Uterus (tissue), 4 donors: Measurements from ENCODE around the gene LSR. TPM values are rescaled to one million over a fixed set of nuclear protein-coding genes. Genes with fewer than 3 reads are reported as not detected.

Source experiments
- DNase-seq, 2 donors: peaks; one replicate each; pipeline ENCODE4 v3.0.0-alpha.2; 2019 to 2020
- H3K27ac ChIP-seq, 2 donors: fragments of 200-600 bp; sonication (generic); 1 replicate in 1 of 2; 2 replicates in 1 of 2; pipeline ENCODE4 v1.5.1; 2016 to 2018
- H3K27me3 ChIP-seq, 2 donors: fragments of 200-600 bp; sonication (generic); one replicate each; pipeline ENCODE4 v1.5.1; 2018 to 2019; ENCODE audit warnings: control low read depth in 1 of 2
- H3K36me3 ChIP-seq, 2 donors: fragments of 200-600 bp; sonication (generic); one replicate each; pipeline ENCODE4 v1.5.1; 2019; ENCODE audit warnings: control low read depth in 1 of 2
- H3K4me1 ChIP-seq, 2 donors: fragments of 200-600 bp; sonication (generic); one replicate each; pipeline ENCODE4 v1.5.1; 2018 to 2019; ENCODE audit warnings: control low read depth in 1 of 2
- H3K4me3 ChIP-seq, 2 donors: fragments of 200-600 bp; sonication (generic); 1 replicate in 1 of 2; 2 replicates in 1 of 2; pipeline ENCODE4 v1.5.1; 2018 to 2019; ENCODE audit warnings: mild to moderate bottlenecking in 1 of 2
- H3K9me3 ChIP-seq, 2 donors: fragments of 200-600 bp; sonication (generic); one replicate each; pipeline ENCODE4 v1.5.1; 2019; ENCODE audit warnings: control low read depth in 1 of 2
- CTCF ChIP-seq, 4 experiments: fragments of 200-600 bp in 2 of 4; fragments of 450-650 bp in 2 of 4; sonication (generic) in 2 of 4; IDR thresholded peaks; one replicate each; pipeline ENCODE4 v1.5.1; 2016 to 2019; ENCODE audit warnings: antibody characterized with exemption in 4 of 4, mild to moderate bottlenecking in 2 of 4, moderate library complexity in 1 of 4
- POLR2A ChIP-seq, 2 donors: fragments of 450-650 bp; IDR thresholded peaks; one replicate each; pipeline ENCODE4 v1.6.1; 2016; ENCODE audit warnings: antibody characterized with exemption in 2 of 2, mild to moderate bottlenecking in 1 of 2, moderate library complexity in 1 of 2
- intact Hi-C: fragments of 100-400 bp; cut with DNase I; formaldehyde crosslinking; loops from one replicate; pipeline ENCODE4 v1.15.1; 2023; ENCODE audit warnings: low total_unique reads
- total RNA-seq, 4 donors: library from RNA; depleted of rRNA in 3 of 4; stranded (reverse); fragments of >200 nt in 3 of 4; gene quantifications; one replicate each; pipeline versions ENCODE4 v1.1.0 to v1.2.4, GENCODE V29; 2014 to 2023
- donor health status: DM: yes; HTN: yes; CAD: no.

LSR gene
- total RNA-seq, 4 donors from 2014 or later = 7.3 to 37.8 (median 20.2) TPM

DNA sequence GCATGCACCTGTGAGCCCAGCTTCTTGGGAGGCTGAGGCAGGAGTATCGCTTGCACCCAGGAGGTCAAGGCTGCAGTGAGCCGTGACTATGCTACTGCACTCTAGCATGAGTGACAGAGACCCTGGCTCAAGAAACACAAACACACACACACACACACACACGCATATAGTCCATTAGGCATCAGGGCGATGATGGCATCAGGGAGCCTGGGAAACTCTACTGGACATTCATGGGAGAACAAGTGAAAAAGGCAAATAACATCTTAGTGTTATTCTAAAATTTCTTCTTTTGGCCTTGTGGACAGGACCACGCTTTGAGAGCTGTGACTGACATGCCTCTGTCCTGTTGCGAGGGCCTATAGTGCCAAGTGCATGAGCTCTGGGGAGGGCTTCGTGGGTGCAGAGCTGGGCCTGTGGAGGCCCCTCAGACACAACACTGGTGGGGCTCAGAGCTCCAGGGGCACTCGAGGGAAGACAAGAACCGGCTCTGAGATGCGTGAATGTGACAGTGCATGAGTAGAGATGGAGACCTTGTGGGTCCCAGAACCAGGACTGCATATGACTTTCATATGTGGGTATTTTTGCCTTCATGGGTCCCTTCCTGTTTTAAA, 12.0 kb downstream of the LSR start:
- H3K4me1 ChIP-seq = no peaks in the 10 kb centered on the region
- intact Hi-C loops = no loop called here
- no peaks in the 10 kb centered on the region for H3K27me3 ChIP-seq
- TF ChIP-seq POLR2A (IDR thresholded peaks at IDR 0.05) (no peak), CTCF (IDR thresholded peaks at IDR 0.05) (no peak)
- H3K4me3 ChIP-seq = no peak overlapping the region
- no peak for DNase-seq
- H3K36me3 ChIP-seq = no peaks in the 10 kb centered on the region
- H3K9me3 ChIP-seq = no peaks in the 10 kb centered on the region
- no peak overlapping the region for H3K27ac ChIP-seq

- intact Hi-C loops = no loop called here
- Histone ChIP-seq H3K4me3 (no peak overlapping the region), H3K27me3 (no peaks in the 10 kb centered on the region), H3K36me3 (no peaks in the 10 kb centered on the region), H3K9me3 (no peaks in the 10 kb centered on the region), H3K4me1 (no peaks in the 10 kb centered on the region), H3K27ac (no peak overlapping the region)
- DNase-seq = no peak
- no peak for TF ChIP-seq CTCF (IDR thresholded peaks at IDR 0.05)
- TF ChIP-seq POLR2A (IDR thresholded peaks at IDR 0.05) = no peak
These were observed 12.7 kb downstream of the LSR start for GRCh38 chr19:35261356-35262100.

DNA sequence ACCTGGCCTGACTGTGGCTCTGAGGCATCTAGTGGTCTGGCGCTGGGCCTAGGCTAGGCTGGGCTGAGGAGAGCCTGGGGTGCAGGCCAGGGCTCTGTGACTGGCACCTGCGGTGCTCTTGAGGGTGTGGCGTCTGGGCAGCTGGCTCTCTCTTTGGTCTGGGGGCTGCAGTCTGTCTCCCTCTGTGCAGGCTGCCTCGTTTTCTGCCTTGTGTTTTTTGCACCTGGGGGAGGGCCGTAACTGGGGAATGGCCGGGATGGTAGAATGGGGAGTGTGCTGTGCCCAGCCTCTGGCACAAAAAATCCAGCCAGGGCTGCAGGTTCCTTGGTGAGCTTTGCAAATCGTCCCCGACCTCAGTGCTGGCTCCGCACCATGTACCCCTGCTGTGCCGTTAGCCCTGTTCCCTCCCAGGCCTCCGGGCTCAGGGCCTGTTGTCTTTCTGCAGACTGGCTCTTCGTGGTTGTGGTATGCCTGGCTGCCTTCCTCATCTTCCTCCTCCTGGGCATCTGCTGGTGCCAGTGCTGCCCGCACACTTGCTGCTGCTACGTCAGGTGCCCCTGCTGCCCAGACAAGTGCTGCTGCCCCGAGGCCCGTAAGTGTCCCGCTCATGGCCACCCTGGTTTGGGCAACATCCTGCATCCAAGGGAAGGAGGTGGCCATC, 13.4 kb downstream of the LSR start:
- Histone ChIP-seq H3K9me3 (no peaks in the 10 kb centered on the region), H3K4me3 (no peak overlapping the region), H3K36me3 (no peaks in the 10 kb centered on the region), H3K27ac (no peak overlapping the region), H3K4me1 (no peaks in the 10 kb centered on the region), H3K27me3 (no peaks in the 10 kb centered on the region)
- no peak for TF ChIP-seq CTCF (IDR thresholded peaks at IDR 0.05)
- TF ChIP-seq POLR2A (IDR thresholded peaks at IDR 0.05) = no peak
- intact Hi-C loops = no loop called here
- no peak for DNase-seq

- no peaks in the 10 kb centered on the region for H3K9me3 ChIP-seq
- intact Hi-C loops = no loop called here
- H3K4me1 ChIP-seq = no peaks in the 10 kb centered on the region
- peak; percentile 10 to 11 for DNase-seq
- H3K4me3 ChIP-seq = no peak overlapping the region
- no peaks in the 10 kb centered on the region for H3K36me3 ChIP-seq
- TF ChIP-seq POLR2A (IDR thresholded peaks at IDR 0.05) = no peak
- TF ChIP-seq CTCF (IDR thresholded peaks at IDR 0.05) = no peak
- no peaks in the 10 kb centered on the region for H3K27me3 ChIP-seq
- no peak overlapping the region for H3K27ac ChIP-seq
These were observed 15.7 kb downstream of the LSR start for GRCh38 chr19:35264268-35265125.
